NCI-H2227 (cell line): ENCODE data around the gene NIBAN1.
"Not testable (repeated sequence)": the region's sequence is repeated elsewhere in the genome, so short reads cannot be mapped to it uniquely, and the experiment has no call there.

ENCODE experiments used
- DNase-seq: peaks from one replicate; lab custom pipeline; 2025; ENCODE audit not compliant: unreplicated experiment; lab: John Stamatoyannopoulos, UW

Gene NIBAN1

GRCh38 chr1:184973272-184974055 lies 844 bp downstream of the NIBAN1 start:
- DNase-seq: peak; percentile 43

- no peak for DNase-seq
Measured at GRCh38 chr1:184972315-184973055, 1.8 kb downstream of the NIBAN1 start.

- no peak for DNase-seq
Measured at GRCh38 chr1:184971522-184972265, 2.6 kb downstream of the NIBAN1 start.

- no peak for DNase-seq
Measured at GRCh38 chr1:184970691-184971161, 3.6 kb downstream of the NIBAN1 start.

GRCh38 chr1:184966989-184967388 lies 7.3 kb downstream of the NIBAN1 start:
- no peak for DNase-seq

- no peak for DNase-seq
Measured at GRCh38 chr1:184965944-184966860, 8.1 kb downstream of the NIBAN1 start.

- DNase-seq: no peak
Measured at GRCh38 chr1:184965439-184965838, 8.9 kb downstream of the NIBAN1 start.

- no peak for DNase-seq
Measured at GRCh38 chr1:184959626-184960025, 14.7 kb downstream of the NIBAN1 start.

- no peak for DNase-seq
Measured at GRCh38 chr1:184958554-184959353, 15.6 kb downstream of the NIBAN1 start.

GRCh38 chr1:184957901-184958300 lies 16.4 kb downstream of the NIBAN1 start:
- not testable (repeated sequence) for DNase-seq

GRCh38 chr1:184956999-184957700 lies 17.2 kb downstream of the NIBAN1 start:
- DNase-seq: no peak

- DNase-seq: no peak
Measured at GRCh38 chr1:184954232-184954995, 19.9 kb downstream of the NIBAN1 start.

- no peak for DNase-seq
Measured at GRCh38 chr1:184953600-184954219, 20.6 kb downstream of the NIBAN1 start.

- DNase-seq: no peak
Measured at GRCh38 chr1:184952428-184952827, 21.9 kb downstream of the NIBAN1 start.

- no peak for DNase-seq
Measured at GRCh38 chr1:184951788-184952187, 22.5 kb downstream of the NIBAN1 start.

- DNase-seq: no peak
Measured at GRCh38 chr1:184950906-184951305, 23.4 kb downstream of the NIBAN1 start.

GRCh38 chr1:184950227-184950626 lies 24.1 kb downstream of the NIBAN1 start:
- DNase-seq: no peak
